Stimulated activated effector memory CD8-positive, alpha-beta T cell treated with anti-CD3 and anti-CD28 coated beads, Interleukin-12 subunit alpha, Interleukin-12 subunit beta, amount 100 ng/mL, for 72 hours (primary cell): ENCODE measurements around the gene FMO1.

Experiments used
- ATAC-seq: fragments of 150-1000 bp; cut with Tn5 transposase; 2 replicates; pipeline ENCODE4 v1.10.0; 2021
- DNase-seq, 2 donors: peaks; one replicate each; pipeline ENCODE4 v3.0.0; 2021 to 2022; ENCODE audit warnings: low spot score in 2 of 2
- H3K27ac Mint-ChIP-seq: one replicate; pipeline ENCODE4 v1.8.0; 2022; ENCODE audit warnings: mild to moderate bottlenecking, mixed read lengths
- H3K36me3 Mint-ChIP-seq: one replicate; pipeline ENCODE4 v1.8.0; 2022; ENCODE audit warnings: mild to moderate bottlenecking, mixed read lengths
- H3K4me1 Mint-ChIP-seq: one replicate; pipeline ENCODE4 v1.8.0; 2022; ENCODE audit warnings: mixed read lengths
- H3K4me3 Mint-ChIP-seq: one replicate; pipeline ENCODE4 v1.8.0; 2022; ENCODE audit warnings: mild to moderate bottlenecking, mixed read lengths
- H3K9me3 Mint-ChIP-seq: one replicate; pipeline ENCODE4 v1.8.0; 2022; ENCODE audit warnings: mixed read lengths

Gene FMO1, protein sequence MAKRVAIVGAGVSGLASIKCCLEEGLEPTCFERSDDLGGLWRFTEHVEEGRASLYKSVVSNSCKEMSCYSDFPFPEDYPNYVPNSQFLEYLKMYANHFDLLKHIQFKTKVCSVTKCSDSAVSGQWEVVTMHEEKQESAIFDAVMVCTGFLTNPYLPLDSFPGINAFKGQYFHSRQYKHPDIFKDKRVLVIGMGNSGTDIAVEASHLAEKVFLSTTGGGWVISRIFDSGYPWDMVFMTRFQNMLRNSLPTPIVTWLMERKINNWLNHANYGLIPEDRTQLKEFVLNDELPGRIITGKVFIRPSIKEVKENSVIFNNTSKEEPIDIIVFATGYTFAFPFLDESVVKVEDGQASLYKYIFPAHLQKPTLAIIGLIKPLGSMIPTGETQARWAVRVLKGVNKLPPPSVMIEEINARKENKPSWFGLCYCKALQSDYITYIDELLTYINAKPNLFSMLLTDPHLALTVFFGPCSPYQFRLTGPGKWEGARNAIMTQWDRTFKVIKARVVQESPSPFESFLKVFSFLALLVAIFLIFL

GRCh38 chr1:171248302-171248701 lies at the start of gene FMO1:
Gene FMO1, plus strand, starts transcription at chr1:171248494. Its CDS starts 9,594 bp downstream, at chr1:171258088.
- ATAC-seq, result no peak
- Mint-ChIP-seq H3K9me3 (no peaks in the 10 kb centered on the region), H3K27ac (no peak within 1 kb of the TSS), H3K4me3 (no peak within 1 kb of the TSS), H3K36me3 (no peaks in the 10 kb centered on the region), H3K4me1 (peaks cover 13% of the 10 kb centered on the region)
- no peak for DNase-seq

DNA sequence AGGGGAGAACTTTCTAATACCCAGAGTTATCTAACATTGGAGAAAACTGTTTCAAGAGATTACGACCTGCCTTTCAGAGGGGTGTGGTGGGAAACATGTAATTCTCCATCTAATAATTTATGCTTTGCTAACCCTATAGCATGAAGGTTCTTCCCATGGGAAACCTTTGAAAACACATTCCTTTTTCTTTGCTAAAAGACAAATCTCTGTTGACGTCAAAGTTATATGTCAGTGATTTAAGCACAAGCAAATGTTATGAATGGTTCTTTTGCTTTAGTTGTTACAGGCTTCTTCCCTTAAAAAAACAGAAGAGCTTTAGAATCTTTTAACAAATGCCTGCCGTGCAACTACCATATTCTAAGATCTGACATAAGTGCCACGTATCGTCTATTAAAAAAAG lies 44.0 kb upstream of the FMO1 start:
- no peaks in the 10 kb centered on the region for H3K4me1 Mint-ChIP-seq
- ATAC-seq (no peak), DNase-seq (no peak)
- no peak overlapping the region for H3K4me3 Mint-ChIP-seq
- H3K27ac Mint-ChIP-seq, result no peak overlapping the region
- H3K9me3 Mint-ChIP-seq, result no peaks in the 10 kb centered on the region
- H3K36me3 Mint-ChIP-seq, result no peaks in the 10 kb centered on the region

- Mint-ChIP-seq H3K27ac (no peak overlapping the region), H3K36me3 (no peaks in the 10 kb centered on the region), H3K4me3 (no peak overlapping the region), H3K9me3 (no peaks in the 10 kb centered on the region), H3K4me1 (no peaks in the 10 kb centered on the region)
- ATAC-seq, result no peak
- no peak for DNase-seq
These were observed 41.9 kb upstream of the FMO1 start for GRCh38 chr1:171206204-171206977.

DNA sequence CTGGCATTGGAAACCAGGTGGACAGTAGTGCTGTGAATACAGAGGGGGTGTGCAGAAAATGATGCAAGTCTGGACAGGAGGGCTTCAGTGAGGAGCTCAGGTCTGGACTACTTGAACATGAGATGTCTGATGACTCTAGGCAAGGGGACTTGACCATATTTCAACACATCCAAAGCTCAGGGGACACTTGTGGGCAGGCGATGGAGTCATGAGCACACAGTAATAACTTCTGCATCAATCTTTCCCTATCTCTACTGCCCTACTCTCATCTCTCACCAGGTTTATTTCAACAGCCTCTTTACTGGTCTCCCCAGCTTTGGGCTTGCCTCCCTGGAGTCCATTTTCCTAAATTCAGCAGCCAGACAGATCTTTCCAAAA lies 41.3 kb upstream of the FMO1 start:
- Mint-ChIP-seq H3K36me3 (no peaks in the 10 kb centered on the region), H3K9me3 (no peaks in the 10 kb centered on the region), H3K4me1 (no peaks in the 10 kb centered on the region), H3K27ac (no peak overlapping the region), H3K4me3 (no peak overlapping the region)
- DNase-seq (no peak), ATAC-seq (no peak)

GRCh38 chr1:171207377-171207776 lies 40.9 kb upstream of the FMO1 start:
- ATAC-seq (no peak), DNase-seq (no peak)
- no peaks in the 10 kb centered on the region for H3K9me3 Mint-ChIP-seq
- H3K4me1 Mint-ChIP-seq, result no peaks in the 10 kb centered on the region
- no peak overlapping the region for H3K27ac Mint-ChIP-seq
- H3K36me3 Mint-ChIP-seq, result no peaks in the 10 kb centered on the region
- H3K4me3 Mint-ChIP-seq, result no peak overlapping the region

GRCh38 chr1:171210355-171210754 lies 37.9 kb upstream of the FMO1 start:
- Mint-ChIP-seq H3K9me3 (no peaks in the 10 kb centered on the region), H3K4me1 (no peaks in the 10 kb centered on the region), H3K27ac (no peak overlapping the region), H3K4me3 (no peak overlapping the region), H3K36me3 (no peaks in the 10 kb centered on the region)
- no peak for DNase-seq
- ATAC-seq, result no peak

DNA sequence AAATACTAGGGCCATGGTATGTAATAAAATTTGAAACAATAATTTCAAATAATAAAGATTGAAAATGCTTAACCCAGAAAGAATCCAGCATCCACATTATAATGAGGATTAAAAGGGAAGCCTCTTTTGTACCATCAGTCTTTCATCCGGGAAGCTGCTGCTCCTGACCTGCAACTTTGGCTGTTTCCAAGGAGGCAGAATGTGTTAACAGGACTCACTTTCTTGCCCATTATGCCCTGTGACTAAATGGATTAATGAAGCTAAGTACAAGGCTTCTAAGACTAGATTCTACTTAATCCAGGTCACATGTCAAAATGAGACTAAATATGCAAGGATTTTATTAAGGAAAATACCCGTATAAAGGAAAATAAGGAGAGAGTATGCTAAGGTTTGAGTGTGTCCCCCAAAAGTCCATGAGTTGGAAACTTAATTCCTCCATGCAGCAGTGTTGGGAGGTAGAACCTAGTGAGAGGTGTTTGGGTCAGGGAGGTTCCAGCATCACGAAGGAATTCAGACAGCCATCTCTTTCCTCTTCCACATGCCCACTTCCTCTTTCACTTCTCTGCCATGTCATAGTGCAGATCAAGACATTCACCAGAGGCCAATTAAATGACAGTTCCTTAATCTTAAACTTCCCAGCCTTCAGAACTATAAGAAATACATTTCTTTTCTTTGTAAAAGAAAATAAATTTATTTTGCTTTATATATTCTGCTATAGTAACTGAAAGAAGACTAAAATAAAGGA lies 35.5 kb upstream of the FMO1 start:
- ATAC-seq (no peak), DNase-seq (no peak)
- no peaks in the 10 kb centered on the region for H3K9me3 Mint-ChIP-seq
- no peaks in the 10 kb centered on the region for H3K36me3 Mint-ChIP-seq
- H3K4me3 Mint-ChIP-seq, result no peak overlapping the region
- H3K27ac Mint-ChIP-seq, result no peak overlapping the region
- no peaks in the 10 kb centered on the region for H3K4me1 Mint-ChIP-seq

GRCh38 chr1:171213559-171214454 lies 34.5 kb upstream of the FMO1 start:
- no peaks in the 10 kb centered on the region for H3K9me3 Mint-ChIP-seq
- no peak overlapping the region for H3K4me3 Mint-ChIP-seq
- H3K4me1 Mint-ChIP-seq, result no peaks in the 10 kb centered on the region
- ATAC-seq (no peak), DNase-seq (no peak)
- H3K27ac Mint-ChIP-seq, result no peak overlapping the region
- no peaks in the 10 kb centered on the region for H3K36me3 Mint-ChIP-seq

DNA sequence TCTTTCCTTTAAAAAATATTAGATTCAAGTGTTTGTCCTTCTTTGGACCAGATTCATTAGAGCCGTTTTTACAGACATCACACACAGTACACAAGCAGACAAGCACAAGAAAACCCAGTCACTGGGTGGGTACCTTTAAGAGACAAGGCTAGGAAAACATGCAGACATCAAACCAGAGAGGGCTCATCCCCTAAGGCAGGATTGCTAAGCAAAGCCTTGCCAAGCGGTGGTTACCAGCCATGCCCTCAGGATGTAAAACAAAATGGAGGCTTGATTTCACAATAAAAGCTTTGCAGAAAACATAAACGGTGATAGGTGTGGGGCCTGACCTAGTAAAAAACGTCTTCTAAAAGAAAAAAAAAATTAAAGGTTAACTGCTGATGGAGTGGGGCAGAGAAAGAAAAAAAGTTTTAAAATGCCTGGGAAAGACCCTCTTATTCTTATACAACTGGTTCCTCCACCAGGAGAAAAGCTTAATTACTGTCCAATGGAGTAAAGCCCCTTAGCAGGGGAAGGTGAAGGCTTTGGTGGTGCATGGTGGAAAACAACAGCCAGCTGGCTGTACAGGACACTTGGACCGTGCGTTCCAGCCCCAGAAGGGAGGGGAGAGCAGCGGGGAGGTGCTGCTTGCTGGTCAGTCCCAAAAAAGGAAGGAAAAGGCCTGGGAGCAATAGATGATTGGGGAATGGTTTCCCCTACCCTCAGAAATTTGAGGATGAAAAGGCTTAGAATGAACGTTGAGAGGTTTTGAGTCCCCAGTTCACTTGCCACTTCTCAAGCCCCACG lies 30.4 kb upstream of the FMO1 start:
- Mint-ChIP-seq H3K27ac (no peak overlapping the region), H3K36me3 (no peaks in the 10 kb centered on the region), H3K4me1 (no peaks in the 10 kb centered on the region), H3K9me3 (no peaks in the 10 kb centered on the region), H3K4me3 (no peak overlapping the region)
- no peak for DNase-seq
- no peak for ATAC-seq

DNA sequence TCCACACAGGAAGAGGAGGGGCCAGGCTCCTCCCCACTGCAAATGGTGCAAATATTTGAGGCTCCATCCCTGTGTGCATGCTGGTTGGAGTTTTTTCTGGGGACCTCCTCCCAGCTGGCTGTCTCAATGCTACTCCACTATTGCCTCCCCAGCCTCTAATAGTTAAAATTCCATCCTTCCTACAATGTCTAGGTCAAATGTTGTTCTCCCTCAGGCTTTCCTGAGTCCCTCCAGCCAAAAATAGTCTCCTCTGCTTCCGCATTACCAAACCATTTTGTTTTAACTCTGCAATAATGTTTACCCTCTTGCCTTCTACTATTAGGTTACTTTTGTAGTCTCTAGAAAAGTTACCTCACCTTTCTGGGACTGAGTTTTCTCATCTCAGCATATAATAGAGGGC lies 29.6 kb upstream of the FMO1 start:
- DNase-seq, result no peak
- Mint-ChIP-seq H3K36me3 (no peaks in the 10 kb centered on the region), H3K4me3 (no peak overlapping the region), H3K4me1 (no peaks in the 10 kb centered on the region), H3K27ac (no peak overlapping the region), H3K9me3 (no peaks in the 10 kb centered on the region)
- ATAC-seq, result no peak

DNA sequence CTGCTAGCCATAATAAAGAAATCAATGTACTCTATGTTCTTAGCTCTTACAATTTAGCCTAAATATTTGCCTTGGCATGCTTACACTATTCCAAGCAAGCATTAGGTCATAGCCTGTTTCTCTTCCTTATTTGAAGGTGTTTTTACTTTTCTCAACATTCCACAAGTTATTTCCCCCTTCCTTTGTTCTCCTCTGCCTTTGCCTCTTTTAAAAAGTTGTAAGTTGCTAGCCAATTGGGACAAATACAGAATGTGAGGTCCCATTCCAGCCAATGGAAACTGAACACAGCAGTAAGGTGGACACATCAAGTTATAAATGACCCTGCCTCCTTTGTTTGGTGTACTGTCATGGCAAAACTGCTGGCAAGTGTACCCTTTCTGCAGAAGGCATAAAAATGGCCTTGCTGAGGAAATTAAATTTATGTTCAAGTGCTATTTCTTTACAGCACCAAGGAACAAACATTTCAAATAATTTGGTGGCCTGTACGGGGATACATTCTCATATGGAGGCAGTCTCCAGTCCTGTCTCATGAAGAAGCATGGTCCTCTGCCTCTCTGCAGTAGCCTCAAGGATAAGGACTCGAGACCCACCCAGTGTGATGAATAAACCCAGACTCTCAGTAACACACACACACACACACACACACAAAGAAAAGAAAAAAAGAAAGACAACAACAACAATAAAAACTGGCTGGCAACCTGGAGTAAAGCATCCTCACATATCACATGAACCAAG lies 28.8 kb upstream of the FMO1 start:
- H3K36me3 Mint-ChIP-seq, result no peaks in the 10 kb centered on the region
- H3K27ac Mint-ChIP-seq, result no peak overlapping the region
- no peak overlapping the region for H3K4me3 Mint-ChIP-seq

GRCh38 chr1:171220081-171220420 lies 28.2 kb upstream of the FMO1 start:
- Mint-ChIP-seq H3K36me3 (no peaks in the 10 kb centered on the region), H3K9me3 (no peaks in the 10 kb centered on the region), H3K4me3 (no peak overlapping the region), H3K27ac (no peak overlapping the region), H3K4me1 (no peaks in the 10 kb centered on the region)
- no peak for DNase-seq
- ATAC-seq, result no peak

More for the DNA sequence above, 28.8 kb upstream of the FMO1 start:
- ATAC-seq (no peak), DNase-seq (no peak)
- no peaks in the 10 kb centered on the region for H3K9me3 Mint-ChIP-seq
- no peaks in the 10 kb centered on the region for H3K4me1 Mint-ChIP-seq

GRCh38 chr1:171220581-171221054 lies 27.7 kb upstream of the FMO1 start:
- H3K9me3 Mint-ChIP-seq, result no peaks in the 10 kb centered on the region
- H3K36me3 Mint-ChIP-seq, result no peaks in the 10 kb centered on the region
- DNase-seq (no peak), ATAC-seq (no peak)
- H3K4me1 Mint-ChIP-seq, result no peaks in the 10 kb centered on the region
- no peak overlapping the region for H3K4me3 Mint-ChIP-seq
- no peak overlapping the region for H3K27ac Mint-ChIP-seq
